Nephron (organoid): ENCODE data around the gene VTCN1.

Source experiments
- H3K27ac Mint-ChIP-seq, 3 experiments: 2 replicates each; pipeline ENCODE4 v1.8.0; 2020; ENCODE audit warnings: mixed read lengths in 3 of 3, mild to moderate bottlenecking in 2 of 3, moderate library complexity in 1 of 3
- H3K27me3 Mint-ChIP-seq: 2 replicates; pipeline ENCODE4 v1.8.0; 2021; ENCODE audit warnings: low read depth, mild to moderate bottlenecking, moderate library complexity, mixed read lengths
- H3K36me3 Mint-ChIP-seq: 2 replicates; pipeline ENCODE4 v1.8.0; 2020; ENCODE audit warnings: low read depth, mixed read lengths
- H3K4me1 Mint-ChIP-seq: 2 replicates; pipeline ENCODE4 v1.8.0; 2020; ENCODE audit warnings: mixed read lengths
- H3K4me3 Mint-ChIP-seq, 3 experiments: 2 replicates each; pipeline ENCODE4 v1.8.0; 2020; ENCODE audit warnings: mild to moderate bottlenecking in 3 of 3, mixed read lengths in 3 of 3, moderate library complexity in 2 of 3
- H3K9me3 Mint-ChIP-seq: 2 replicates; pipeline ENCODE4 v1.8.0; 2020; ENCODE audit warnings: mixed read lengths
- TF ChIP-seq, protein P1 (sequence below), 3 experiments: fragments of 200-600 bp; sonication (generic); IDR thresholded peaks; one replicate each; pipeline ENCODE4 v1.5.0; 2021; ENCODE audit warnings: antibody characterized with exemption in 3 of 3; ENCODE audit not compliant: unreplicated experiment in 3 of 3

The VTCN1 gene

GRCh38 chr1:117215733-117216462, 5.2 kb upstream of the VTCN1 start:
- TF ChIP-seq, protein P1, sequence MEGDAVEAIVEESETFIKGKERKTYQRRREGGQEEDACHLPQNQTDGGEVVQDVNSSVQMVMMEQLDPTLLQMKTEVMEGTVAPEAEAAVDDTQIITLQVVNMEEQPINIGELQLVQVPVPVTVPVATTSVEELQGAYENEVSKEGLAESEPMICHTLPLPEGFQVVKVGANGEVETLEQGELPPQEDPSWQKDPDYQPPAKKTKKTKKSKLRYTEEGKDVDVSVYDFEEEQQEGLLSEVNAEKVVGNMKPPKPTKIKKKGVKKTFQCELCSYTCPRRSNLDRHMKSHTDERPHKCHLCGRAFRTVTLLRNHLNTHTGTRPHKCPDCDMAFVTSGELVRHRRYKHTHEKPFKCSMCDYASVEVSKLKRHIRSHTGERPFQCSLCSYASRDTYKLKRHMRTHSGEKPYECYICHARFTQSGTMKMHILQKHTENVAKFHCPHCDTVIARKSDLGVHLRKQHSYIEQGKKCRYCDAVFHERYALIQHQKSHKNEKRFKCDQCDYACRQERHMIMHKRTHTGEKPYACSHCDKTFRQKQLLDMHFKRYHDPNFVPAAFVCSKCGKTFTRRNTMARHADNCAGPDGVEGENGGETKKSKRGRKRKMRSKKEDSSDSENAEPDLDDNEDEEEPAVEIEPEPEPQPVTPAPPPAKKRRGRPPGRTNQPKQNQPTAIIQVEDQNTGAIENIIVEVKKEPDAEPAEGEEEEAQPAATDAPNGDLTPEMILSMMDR (IDR thresholded peaks at IDR 0.05; ENCODE audit: unreplicated experiment in 3 of 3): no peak
- no peak overlapping the region for H3K4me3 Mint-ChIP-seq
- H3K27ac Mint-ChIP-seq: no peak overlapping the region
- H3K36me3 Mint-ChIP-seq: no peaks in the 10 kb centered on the region
- H3K27me3 Mint-ChIP-seq: peaks cover 6% of the 10 kb centered on the region
- no peaks in the 10 kb centered on the region for H3K4me1 Mint-ChIP-seq
- peaks cover 14% of the 10 kb centered on the region for H3K9me3 Mint-ChIP-seq

DNA sequence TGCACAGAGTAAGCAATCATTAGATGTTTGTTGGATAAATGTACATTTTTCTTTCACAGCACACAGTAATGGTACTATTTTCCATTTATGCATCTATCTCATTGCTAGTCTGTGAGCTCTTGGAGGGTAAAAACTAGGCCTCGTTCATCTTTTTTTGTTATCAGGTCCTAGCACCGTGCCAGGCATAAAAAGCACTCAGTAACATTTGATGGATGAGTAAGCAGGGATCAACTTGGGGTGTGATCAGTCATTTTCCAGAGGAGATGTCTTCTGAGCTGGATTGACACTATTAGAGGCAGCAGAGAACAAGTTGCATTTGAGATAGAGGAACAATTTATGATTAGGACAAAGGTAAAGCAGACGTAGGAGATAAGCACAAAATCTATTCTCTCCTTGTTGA, 4.3 kb upstream of the VTCN1 start:
- TF ChIP-seq, protein P1 (IDR thresholded peaks at IDR 0.05; ENCODE audit: unreplicated experiment in 3 of 3): no peak
- Mint-ChIP-seq H3K36me3 (no peaks in the 10 kb centered on the region), H3K27me3 (peaks cover 6% of the 10 kb centered on the region), H3K9me3 (peaks cover 12% of the 10 kb centered on the region), H3K4me1 (no peaks in the 10 kb centered on the region), H3K4me3 (no peak overlapping the region), H3K27ac (no peak overlapping the region)

DNA sequence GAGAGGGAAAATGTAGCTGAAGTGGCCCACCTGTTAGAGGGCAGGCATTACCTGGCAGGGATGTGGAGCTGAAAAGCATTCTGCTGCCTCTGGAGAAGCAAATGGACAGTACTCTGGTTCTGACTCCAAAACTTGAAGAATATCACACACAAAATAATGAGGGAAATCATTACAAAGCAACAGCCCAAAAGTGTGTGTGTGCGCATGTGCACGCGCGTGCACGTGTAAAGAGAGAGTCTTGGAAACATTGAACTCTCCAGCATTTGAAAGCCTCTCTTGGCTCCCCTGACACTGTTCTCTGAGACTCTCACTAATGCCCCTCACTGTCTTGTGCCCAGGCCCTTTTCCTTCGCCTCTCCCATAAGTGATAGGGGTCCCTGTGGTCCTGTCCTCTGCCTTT, 2.3 kb upstream of the VTCN1 start:
- Mint-ChIP-seq H3K27ac (no peak overlapping the region), H3K4me1 (no peaks in the 10 kb centered on the region), H3K4me3 (no peak overlapping the region), H3K9me3 (peaks cover 6% of the 10 kb centered on the region), H3K36me3 (no peaks in the 10 kb centered on the region), H3K27me3 (peaks cover 11% of the 10 kb centered on the region)
- TF ChIP-seq, protein P1 (IDR thresholded peaks at IDR 0.05; ENCODE audit: unreplicated experiment in 3 of 3): no peak

- Mint-ChIP-seq H3K4me3 (no peak overlapping the region), H3K27me3 (peaks cover 11% of the 10 kb centered on the region), H3K27ac (no peak overlapping the region), H3K9me3 (no peaks in the 10 kb centered on the region), H3K4me1 (no peaks in the 10 kb centered on the region), H3K36me3 (no peaks in the 10 kb centered on the region)
- TF ChIP-seq, protein P1 (IDR thresholded peaks at IDR 0.05; ENCODE audit: unreplicated experiment in 3 of 3): no peak
Observed at GRCh38 chr1:117210386-117210785, 341 bp downstream of the VTCN1 start.

DNA sequence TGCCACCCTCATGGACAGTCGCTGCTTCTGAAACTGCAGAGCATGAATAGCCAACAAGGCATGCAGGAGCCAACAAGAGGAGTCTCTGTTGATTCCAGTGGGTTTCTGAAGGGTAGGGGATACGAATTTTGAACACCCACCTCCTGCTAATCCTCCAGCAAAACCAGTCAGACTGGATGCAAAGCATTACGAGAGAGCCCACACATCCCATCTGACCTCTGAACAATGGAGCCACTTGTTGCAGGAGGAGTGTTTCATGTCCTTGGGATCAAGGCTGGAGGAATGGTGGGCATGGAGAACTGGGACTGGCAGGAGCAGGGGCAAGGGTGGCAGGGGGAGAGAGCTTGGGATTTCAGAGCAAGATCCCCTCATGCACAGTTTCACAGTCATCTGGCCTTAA, 1.6 kb downstream of the VTCN1 start:
- peaks cover 11% of the 10 kb centered on the region for H3K27me3 Mint-ChIP-seq
- peak overlapping the region in 1 of 3 experiments; percentile 69 for H3K27ac Mint-ChIP-seq
- TF ChIP-seq, protein P1 (IDR thresholded peaks at IDR 0.05; ENCODE audit: unreplicated experiment in 3 of 3): no peak
- H3K4me1 Mint-ChIP-seq: no peaks in the 10 kb centered on the region
- H3K4me3 Mint-ChIP-seq: no peak overlapping the region
- H3K9me3 Mint-ChIP-seq: no peaks in the 10 kb centered on the region
- no peaks in the 10 kb centered on the region for H3K36me3 Mint-ChIP-seq

DNA sequence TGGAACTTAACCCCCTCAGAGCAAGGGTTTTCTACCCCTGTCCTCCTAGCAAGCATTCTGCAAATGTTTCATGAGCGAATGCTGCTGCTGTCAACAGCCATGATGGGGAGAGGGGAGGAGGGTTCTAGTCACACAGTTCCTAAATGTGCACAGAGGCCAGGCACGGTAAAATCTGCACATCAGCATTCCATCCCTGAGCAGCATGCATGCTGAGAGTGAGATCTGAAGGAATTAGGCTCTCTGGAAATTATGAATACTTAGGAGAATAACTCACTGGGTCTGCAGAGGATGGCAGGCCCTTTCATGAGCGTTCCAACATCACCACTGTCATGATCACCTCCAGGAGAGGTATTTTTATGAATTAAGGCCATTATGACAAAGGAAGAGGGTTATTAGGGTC, 2.1 kb downstream of the VTCN1 start:
- TF ChIP-seq, protein P1 (IDR thresholded peaks at IDR 0.05; ENCODE audit: unreplicated experiment in 3 of 3): no peak
- Mint-ChIP-seq H3K4me1 (no peaks in the 10 kb centered on the region), H3K9me3 (no peaks in the 10 kb centered on the region), H3K36me3 (no peaks in the 10 kb centered on the region), H3K27ac (no peak overlapping the region), H3K27me3 (peaks cover 10% of the 10 kb centered on the region), H3K4me3 (no peak overlapping the region)
